Activated T-cell treated with anti-CD3 and anti-CD28 coated beads, Interleukin-2, amount 50 U/mL, for 1 hour (primary cell): ENCODE measurements around the gene BEST2.

Experiments used
- DNase-seq: peaks from one replicate; pipeline ENCODE4 v3.0.0-alpha.2; 2020

The BEST2 gene

GRCh38 chr19:12733369-12734214 is 18.0 kb upstream of the BEST2 start:
- DNase-seq: peak; percentile 50

- DNase-seq: peak; percentile 75
Observed at GRCh38 chr19:12736995-12737834, 14.4 kb upstream of the BEST2 start, which contains the start of gene GET3. TSS of gene GET3 (plus strand) at chr19:12737497. CDS start at chr19:12737506, 9 bp downstream.

GRCh38 chr19:12737835-12738351 is 13.7 kb upstream of the BEST2 start:
- DNase-seq: no peak

GRCh38 chr19:12745166-12745897 is 6.3 kb upstream of the BEST2 start:
- no peak for DNase-seq

GRCh38 chr19:12748489-12748888 is 3.1 kb upstream of the BEST2 start:
- DNase-seq: no peak

- DNase-seq: no peak
Observed at GRCh38 chr19:12749938-12750521, 1.6 kb upstream of the BEST2 start.

- no peak for DNase-seq
Observed at GRCh38 chr19:12750851-12751250, 740 bp upstream of the BEST2 start.

GRCh38 chr19:12752056-12752781 is 628 bp downstream of the BEST2 start:
- no peak for DNase-seq

- DNase-seq: no peak
Observed at GRCh38 chr19:12754465-12755196, 3.0 kb downstream of the BEST2 start.

- no peak for DNase-seq
Observed at GRCh38 chr19:12756150-12756883, 4.7 kb downstream of the BEST2 start.

- peak; percentile 73 for DNase-seq
Observed at GRCh38 chr19:12757544-12758274, 6.1 kb downstream of the BEST2 start.

- DNase-seq: no peak
Observed at GRCh38 chr19:12759686-12760085, 8.1 kb downstream of the BEST2 start.

- no peak for DNase-seq
Observed at GRCh38 chr19:12763100-12763499, 11.5 kb downstream of the BEST2 start.

GRCh38 chr19:12764698-12765097 is 13.1 kb downstream of the BEST2 start:
- DNase-seq: no peak

- peak; percentile 90 for DNase-seq
Observed at GRCh38 chr19:12766051-12766521, 14.5 kb downstream of the BEST2 start.

- no peak for DNase-seq
Observed at GRCh38 chr19:12767150-12767549, 15.6 kb downstream of the BEST2 start.

- DNase-seq: no peak
Observed at GRCh38 chr19:12767666-12768065, 16.1 kb downstream of the BEST2 start.

- DNase-seq: peak; percentile 55
Observed at GRCh38 chr19:12769689-12770088, 18.1 kb downstream of the BEST2 start.

- no peak for DNase-seq
Observed at GRCh38 chr19:12770922-12771321, 19.3 kb downstream of the BEST2 start.
